HG03045 (cell line): ENCODE results near the gene SH3BP1.

Experiments
- ATAC-seq: cut with Tn5 transposase; IDR thresholded peaks from one replicate; pipeline ENCODE4 v1.9.1; 2021; ENCODE audit warnings: mild to moderate bottlenecking, moderate library complexity; ENCODE audit not compliant: unreplicated experiment

The SH3BP1 gene

GRCh38 chr22:37611207-37611606 is 28.3 kb upstream of the SH3BP1 start:
- ATAC-seq, result no peak

- ATAC-seq, result no peak
These were observed 23.0 kb upstream of the SH3BP1 start for GRCh38 chr22:37616201-37617083.

GRCh38 chr22:37617431-37617830 is 22.0 kb upstream of the SH3BP1 start:
- ATAC-seq, result no peak

- no peak for ATAC-seq
These were observed 21.3 kb upstream of the SH3BP1 start for GRCh38 chr22:37618072-37618656.

GRCh38 chr22:37618674-37619073 is 20.8 kb upstream of the SH3BP1 start:
- no peak for ATAC-seq

- no peak for ATAC-seq
These were observed 19.5 kb upstream of the SH3BP1 start for GRCh38 chr22:37619991-37620390.

- ATAC-seq, result no peak
These were observed 18.1 kb upstream of the SH3BP1 start for GRCh38 chr22:37621352-37621860.

- ATAC-seq, result no peak
These were observed 16.1 kb upstream of the SH3BP1 start for GRCh38 chr22:37623075-37624016.

GRCh38 chr22:37624017-37624365 is 15.5 kb upstream of the SH3BP1 start:
- no peak for ATAC-seq

- no peak for ATAC-seq
These were observed 14.6 kb upstream of the SH3BP1 start for GRCh38 chr22:37624876-37625275.

- ATAC-seq, result no peak
These were observed 13.7 kb upstream of the SH3BP1 start for GRCh38 chr22:37625737-37626136.

GRCh38 chr22:37626144-37626543 is 13.3 kb upstream of the SH3BP1 start:
- no peak for ATAC-seq

GRCh38 chr22:37626556-37627075 is 12.9 kb upstream of the SH3BP1 start:
- ATAC-seq, result no peak

GRCh38 chr22:37627121-37627520 is 12.3 kb upstream of the SH3BP1 start:
- ATAC-seq, result no peak

GRCh38 chr22:37627545-37627944 is 11.9 kb upstream of the SH3BP1 start:
- ATAC-seq, result no peak

GRCh38 chr22:37628830-37629229 is 10.6 kb upstream of the SH3BP1 start:
- ATAC-seq, result no peak

GRCh38 chr22:37629928-37630327 is 9.5 kb upstream of the SH3BP1 start:
- ATAC-seq, result no peak

GRCh38 chr22:37630839-37631435 is 8.5 kb upstream of the SH3BP1 start:
- no peak for ATAC-seq

- ATAC-seq, result no peak
These were observed 7.9 kb upstream of the SH3BP1 start for GRCh38 chr22:37631448-37632173.
